A172 (cell line): Measurements from ENCODE around the gene MYOM1. TPM values are rescaled to one million over a fixed set of nuclear protein-coding genes. Genes with fewer than 3 reads are reported as not detected.

Source experiments
- DNase-seq: peaks from one replicate; pipeline ENCODE4 v3.0.0-alpha.2; 2015; ENCODE audit warnings: low spot score
- total RNA-seq: library from RNA; depleted of rRNA; stranded (reverse); fragments of >200 nt; shearing (Covaris generic); gene quantifications from 2 replicates; pipeline ENCODE4 v1.2.3, GENCODE V29; 2014

MYOM1 gene
- total RNA-seq, 1 experiment from 2014 or later = not detected

DNA sequence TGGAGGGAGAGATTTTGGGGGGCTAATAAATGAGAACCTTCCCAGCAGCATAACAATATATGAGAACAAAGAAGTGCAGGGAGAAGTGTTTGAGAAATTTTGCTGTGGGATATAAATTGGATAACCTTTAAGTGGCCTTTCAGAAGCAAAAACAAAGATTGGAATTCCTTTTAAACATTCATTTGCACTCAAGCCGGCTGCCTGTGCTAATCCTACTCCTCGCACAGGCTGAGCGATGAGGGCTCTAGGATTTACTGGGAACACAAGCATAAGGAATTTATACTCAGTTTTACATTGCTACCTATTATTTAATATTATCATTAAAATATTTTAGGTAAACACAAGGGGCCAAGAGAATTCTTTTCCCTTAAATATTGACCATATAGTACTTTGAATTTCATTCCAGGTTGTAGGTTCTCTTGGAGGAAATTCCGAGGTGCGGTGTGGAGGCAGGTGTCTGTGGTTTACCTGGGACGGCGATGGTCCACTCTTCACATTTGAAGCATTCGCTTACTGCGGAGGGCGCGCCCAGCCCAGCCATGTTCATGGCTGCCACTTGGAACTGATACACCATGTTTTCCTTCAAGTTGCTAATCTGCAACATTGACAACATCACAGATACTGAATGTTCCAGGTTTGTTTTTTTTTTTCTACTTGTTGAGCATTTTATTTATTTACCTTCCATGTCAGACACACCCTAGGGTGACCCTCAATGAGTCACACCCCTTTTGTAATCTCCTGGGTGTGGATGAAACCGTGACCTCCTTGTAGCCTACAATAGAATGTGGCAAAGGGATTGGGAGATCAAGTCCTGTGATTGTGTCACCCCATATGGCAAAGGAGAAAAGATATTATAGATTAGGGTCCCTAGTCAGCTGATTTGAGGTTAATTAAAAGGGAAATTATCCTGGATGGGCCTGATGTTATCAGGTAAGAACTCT, 100.1 kb downstream of the MYOM1 start:
- DNase-seq = no peak

DNA sequence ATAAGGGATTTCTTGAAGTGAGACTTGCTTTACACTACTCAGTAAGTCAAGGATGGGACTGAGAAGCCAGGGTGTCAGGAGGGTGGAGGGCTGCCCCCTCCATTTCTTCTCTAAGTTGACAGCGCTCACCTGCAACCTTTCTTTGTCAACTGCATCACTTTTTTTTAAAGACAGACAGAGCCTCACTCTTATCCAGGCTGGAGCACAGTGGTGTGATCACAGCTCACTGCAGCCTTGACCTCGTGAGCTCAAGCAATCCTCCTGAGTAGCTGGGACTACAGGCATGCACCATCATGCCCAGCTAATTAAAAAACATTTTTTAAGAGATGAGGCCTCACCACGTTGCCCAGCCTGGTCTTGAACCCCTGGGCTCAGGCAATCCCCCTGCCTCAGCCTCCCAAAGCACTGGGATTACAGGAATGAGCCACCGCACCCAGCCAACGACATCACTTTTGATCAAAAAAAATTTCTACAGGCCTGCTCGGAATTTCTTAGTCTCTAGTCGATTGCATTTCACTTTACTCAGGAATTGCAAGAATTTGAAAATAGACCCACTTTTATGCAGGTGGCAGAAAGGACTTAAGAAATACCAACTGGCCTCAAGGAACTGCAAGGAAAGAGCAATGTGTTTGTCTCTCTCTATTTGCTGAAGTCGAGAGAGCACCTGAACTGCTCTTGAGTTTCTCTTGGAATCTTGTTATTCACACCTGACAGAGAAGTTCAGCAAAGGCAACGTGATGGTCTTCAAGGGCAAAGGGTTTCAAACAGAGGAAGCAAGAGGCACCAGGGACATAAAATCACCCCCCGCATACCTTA, 101.4 kb downstream of the MYOM1 start:
- DNase-seq = no peak

DNA sequence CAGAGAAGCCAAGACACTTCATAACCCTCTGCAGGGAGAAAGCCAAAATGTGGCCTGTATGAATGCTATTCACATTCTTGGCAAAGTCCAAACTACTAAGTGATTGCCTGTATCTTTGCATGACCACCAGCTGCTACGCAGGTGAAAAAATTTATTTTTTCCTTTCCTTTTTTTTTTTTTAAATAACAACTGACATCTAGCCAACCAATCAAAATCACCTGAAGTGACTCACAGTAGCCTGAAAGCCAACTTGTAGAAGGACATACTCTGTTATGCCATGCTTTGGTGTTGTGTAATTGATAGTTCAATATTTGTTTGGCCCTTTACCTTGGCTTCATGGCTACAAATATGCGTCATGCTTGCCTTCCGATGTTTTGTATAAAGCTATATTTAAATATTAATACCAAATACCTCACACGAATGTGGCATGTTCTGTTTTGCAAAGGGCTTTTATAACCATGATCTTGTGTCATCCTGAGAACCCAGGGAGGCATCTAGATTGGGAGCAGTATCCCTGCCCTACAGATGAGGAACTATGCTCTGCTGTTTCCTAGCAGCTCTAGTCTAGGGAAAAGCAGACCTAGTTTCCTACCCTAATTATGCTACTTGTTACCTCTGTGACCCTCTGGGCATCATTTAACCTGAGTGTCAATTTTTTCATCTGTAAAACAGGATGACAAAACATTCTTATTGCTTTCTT, 102.1 kb downstream of the MYOM1 start:
- DNase-seq = no peak

DNA sequence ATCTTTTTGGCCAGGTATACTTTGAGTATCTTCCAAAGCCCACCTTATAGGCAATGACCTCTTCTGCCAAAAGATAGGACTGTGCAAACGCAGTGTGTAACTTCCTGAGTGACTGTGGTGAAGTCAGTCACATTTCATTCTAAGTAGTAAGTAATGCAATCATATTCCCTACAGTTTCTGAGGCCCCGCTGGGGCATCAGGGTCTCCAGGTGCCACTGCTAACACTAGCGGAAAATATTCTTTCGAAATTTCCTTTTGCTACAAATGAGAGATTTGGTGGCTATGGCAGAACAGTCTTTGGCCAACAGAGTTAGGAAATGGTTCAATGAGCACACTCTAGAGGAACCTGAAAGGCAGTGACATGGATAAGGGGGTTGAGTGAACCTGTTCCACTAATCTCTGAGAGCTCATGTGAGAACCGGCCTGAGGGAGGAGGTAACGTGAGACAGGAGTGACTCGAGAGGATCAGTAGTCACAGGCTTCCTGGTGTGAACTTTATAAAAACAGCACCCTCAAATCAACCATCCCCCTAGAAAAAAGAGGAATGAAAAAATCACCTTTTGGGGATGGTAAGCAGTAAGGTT, 104.2 kb downstream of the MYOM1 start:
- no peak for DNase-seq

DNA sequence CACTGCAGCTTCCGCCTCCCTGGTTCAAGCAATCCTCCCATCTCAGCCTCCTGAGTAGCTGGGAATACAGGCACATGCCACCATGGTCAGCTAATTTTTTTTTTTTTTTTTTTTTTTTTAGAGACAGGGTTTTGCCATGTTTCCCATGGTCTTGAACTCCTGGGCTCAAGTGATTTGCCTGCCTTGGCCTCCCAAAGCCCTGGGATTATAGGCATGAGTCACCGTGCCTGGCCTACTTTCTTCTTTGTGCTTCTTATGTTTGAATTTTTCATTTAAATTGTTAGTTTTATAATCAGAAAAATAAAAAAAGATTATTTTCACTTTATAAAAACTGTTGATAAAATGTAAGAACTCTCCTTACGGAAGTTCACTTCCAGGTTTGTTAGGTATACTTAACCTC, 105.3 kb downstream of the MYOM1 start:
- no peak for DNase-seq

DNA sequence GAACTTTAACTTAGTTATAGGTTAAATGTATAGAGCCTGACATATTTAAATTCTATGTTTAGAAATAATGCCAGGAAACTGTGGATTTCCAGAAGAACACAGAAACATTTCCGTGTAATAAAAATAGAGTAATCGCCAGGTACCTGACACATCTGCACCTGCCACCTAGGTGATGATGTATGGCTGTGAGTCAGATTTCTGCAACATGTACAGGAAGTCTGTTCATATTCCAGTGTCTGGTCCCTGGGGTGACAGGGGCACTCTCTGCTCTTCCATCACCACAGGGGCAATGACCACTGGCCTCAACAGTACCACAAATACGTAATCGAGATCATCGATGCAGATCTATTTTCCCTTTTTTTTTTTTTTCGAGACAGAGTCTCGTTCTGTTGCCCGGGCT, 105.7 kb downstream of the MYOM1 start:
- DNase-seq = no peak

DNA sequence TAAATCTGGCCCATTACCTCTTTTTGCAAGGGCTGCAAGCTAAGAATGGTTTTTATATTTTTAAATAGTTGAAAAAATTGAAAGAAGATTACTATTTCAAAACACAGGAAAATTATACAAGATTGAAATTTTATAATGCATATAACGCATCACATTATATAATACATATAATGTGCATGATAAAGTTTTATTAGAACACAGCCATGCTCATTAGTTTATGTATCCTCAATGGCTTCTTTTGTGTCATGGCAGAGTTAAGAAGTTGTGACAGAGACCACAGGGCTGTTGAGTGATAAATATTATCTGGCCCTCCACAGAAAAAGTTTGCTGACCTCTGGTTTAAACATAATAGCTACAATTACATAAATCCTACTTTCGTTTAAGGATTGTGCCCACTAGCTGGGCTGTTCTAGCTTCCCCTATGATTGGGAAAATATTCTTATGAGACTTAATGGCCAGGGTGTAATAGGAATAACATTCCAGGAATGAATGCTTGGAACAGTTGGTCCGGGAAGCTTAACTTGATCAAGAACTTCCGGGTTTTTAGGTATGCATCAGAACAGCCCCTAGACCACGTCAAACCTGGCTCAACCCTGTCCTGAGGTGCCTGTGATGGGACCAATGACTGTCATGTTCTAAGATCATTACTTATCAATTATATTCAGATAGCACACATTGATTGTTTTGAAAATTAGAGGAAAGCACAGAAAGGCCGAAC, 108.1 kb downstream of the MYOM1 start:
- no peak for DNase-seq

DNA sequence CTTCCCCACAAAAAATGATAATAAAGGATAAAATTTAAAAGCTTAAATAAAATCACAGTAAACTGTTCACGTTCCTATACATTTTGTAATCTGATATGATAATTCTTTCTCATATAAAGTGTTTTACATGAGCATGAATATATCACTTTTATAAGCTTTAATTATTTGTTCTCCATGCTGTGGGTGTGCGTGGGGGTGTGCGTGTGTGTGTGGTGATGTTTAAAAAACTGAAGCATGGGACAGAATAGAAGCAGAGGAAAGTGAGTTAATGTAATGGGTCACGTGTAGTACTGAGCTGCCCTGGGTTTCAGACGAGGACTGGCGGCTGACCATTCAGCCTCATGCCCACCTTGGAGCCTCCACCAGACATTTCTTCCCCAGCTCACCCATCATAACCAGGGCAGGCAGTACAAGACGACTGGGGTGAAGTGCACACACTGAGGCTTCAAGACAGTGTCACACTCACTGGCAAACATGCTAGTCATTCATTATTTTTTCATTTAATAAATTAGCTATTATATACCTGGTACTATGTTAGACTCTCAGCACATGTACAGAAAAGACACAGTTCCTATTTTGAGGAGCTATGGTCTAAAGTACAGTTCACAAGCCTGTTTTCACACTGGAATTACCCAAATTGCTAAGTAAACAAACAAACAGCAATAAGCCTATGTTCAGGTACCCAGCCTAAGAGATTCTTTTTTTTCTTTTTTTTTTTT, 109.6 kb downstream of the MYOM1 start:
- no peak for DNase-seq

DNA sequence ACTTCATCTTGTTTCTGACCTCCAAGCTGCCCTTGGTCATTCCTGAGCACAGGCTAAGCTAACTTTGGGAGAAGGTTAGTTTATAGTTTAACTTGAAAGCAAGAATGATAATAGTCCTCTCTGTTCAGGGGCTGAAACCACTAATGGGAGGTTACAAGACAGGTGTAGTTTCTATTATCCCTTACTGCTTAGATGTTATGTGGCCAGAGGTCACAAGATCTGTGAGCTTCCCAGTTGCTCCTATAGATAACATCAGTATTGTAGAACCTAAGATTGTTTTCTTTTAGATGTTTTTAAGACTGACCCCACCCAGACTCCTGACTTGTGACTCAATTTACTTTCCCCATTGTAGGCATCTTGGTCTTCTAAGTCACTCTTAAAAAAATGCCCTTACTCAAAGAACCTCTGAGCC, 112.0 kb downstream of the MYOM1 start:
- no peak for DNase-seq

DNA sequence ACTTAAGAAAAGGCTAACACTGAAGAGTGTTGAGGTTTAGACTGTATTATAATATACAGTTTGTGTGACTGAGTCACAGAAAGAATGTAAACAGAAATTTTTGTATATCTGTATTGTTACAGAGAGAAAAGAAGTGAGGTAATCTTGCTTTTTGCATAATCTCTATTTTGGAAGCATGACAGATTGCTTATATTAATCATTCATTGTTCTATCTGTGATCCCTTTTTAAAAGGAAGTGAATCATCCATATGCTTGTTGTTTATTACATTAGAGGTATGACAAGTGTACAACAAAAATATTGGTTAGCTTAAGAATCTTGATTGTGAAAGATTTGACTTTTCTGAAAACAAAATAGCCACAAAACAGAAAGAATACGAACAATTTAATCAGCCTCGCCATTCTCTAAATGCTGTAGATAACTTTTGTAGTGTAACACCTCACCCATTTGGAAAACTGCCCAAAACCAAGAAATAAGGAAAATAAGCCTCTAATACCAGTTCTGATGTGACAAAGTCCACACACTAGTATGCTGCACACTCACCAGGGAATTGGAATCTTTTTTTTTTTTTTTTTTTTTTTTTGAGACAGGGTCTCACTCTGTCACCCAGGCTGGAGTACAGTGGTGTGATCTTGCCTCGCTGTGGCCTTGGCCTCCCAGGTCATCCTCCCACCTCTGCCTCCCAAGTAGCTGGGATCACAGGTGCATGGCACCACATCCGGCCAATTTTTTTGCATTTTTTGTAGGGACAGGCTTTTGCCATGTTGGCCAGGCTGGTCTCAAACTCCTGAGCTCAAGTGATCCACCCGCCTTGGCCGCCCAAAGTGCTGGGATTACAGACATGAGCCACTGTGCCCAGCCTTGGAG, 115.3 kb downstream of the MYOM1 start:
- peak; percentile 26 for DNase-seq

DNA sequence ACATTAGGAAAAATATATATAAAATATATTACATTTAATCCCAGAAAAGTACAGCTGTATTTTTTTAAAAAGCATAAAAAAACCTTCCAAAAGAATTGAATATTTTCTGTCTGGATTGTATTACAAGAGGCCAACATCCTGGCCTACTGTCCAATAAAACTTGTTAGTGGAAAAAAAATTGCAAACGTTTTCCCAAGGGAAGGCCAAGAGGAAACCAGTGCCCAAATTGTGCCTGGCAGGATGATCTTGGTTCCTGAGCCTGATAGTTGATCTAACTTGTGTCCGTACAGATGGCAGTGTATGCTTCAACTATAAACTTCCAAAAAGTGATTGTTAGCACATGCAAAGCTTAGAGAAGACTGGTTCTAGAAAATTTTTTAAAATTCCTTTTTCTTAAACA, 116.2 kb downstream of the MYOM1 start:
- DNase-seq = no peak

DNA sequence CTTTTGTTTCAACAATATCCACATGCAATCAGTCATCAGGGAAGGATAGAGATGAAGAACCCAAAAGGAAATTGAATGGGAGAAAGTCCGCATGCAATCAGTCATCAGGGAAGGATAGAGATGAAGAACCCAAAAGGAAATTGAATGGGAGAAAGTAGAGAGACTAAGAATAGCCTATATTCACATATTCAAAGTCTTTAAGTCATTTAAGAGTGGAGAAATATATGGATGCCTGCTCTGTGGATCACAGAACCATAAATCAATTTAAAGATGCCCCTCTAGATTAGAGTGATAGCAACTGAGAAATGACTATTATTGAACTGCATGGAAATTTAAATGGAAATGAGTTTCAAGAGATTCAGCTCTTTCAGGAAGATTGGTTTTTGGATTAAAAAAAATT, 116.8 kb downstream of the MYOM1 start:
- DNase-seq = no peak

DNA sequence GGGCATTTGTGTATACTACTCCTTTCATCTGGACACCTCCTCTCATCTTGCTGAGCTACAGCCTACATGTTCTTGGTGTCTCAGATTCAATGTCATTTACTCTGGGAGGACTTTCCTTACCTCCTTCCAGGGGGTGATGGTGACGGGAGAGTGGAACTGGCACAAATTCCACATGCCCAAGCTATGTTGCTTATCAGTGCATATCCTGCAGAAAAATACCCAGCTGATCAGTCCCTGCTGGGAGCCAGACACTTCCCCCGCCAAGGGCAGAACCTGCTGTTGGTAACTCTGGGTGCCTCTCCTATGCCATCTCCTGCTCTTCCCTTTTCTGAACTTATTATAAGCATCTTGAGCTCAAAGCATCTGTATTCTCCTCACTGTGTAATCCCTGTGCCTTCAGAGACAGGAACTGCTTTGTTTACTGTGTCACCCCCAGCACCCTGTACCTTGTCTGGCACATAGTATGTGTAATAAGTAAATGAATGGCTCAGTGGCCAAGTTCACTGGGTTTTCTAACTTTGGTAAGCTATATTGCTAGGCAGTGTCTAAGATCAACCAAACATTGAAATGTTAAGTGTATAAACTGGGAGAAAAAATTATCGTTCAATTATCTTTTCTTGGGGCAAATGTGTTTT, 119.2 kb downstream of the MYOM1 start:
- DNase-seq = no peak

DNA sequence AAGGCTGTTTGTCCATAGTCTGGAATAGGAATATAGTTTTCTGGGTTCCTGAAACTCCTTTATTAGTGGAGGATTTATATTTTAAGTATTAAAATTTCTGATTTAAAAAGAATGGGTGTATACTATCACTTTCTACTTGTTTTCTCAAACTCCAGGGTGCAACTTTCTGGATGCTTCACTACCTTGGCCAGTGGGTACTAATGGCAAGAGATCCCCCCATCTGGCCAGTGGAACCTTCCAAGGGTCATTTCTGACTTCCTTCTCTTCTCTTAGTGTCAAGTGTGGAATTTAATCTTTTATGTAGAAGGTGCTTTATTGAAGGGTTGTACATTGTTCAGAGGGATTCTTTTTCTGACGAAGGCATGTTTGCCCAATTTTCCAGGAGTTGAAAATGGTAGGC, 120.4 kb downstream of the MYOM1 start:
- DNase-seq = no peak

DNA sequence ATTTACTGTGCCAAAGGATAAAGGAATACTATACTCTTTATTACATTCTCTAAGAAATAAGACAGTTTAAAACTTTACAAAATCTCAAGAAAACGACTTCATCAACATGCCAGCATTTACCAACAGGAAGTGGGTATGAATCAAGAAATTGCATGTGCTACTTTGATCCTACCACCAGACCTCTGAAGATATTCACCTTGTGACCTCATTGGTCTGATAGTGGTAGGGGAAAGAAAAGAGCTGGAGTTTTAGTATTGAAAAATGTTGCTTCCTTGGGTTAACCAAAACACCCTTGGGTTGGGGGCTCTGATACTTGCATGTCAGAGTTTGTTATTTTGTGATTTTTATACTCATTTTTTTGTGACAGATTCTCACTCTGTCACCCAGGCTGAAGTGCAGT, 122.7 kb downstream of the MYOM1 start:
- DNase-seq = no peak

DNA sequence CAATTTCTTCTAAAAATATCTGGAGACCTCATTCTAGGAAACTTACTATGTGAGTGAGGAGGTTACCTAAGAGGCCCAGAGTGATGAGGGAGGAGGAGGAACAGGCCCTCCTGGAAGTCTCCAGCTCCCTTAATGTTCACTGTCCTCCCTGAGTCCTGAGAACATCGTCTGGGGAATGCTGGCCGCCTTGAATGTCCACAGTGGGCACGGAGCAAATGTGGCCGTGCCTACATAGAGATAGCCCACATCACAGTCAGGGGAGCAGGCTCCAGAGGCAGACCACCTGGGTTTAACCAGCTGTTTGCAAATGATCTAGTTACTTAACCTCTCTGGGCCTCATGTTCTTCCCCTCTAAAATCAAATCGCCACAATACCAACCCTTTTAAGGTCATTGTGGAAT, 123.8 kb downstream of the MYOM1 start:
- DNase-seq = no peak

DNA sequence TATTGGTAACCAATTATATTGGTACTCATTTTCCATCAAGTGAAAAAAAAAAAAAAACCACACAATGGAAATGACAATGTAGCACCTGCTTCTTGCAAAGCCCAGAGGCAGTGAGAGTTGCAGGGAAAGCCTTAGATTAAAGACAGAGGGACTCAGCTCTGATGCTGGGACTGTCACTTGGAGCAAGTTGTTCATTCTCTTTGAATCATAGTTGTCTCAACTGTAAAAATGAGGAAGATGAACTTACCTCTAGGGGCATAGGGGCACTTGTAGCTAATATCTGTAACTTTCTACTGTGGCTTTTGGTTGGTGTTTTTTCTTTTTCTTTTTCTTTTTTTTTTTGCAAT, 125.5 kb downstream of the MYOM1 start:
- DNase-seq = no peak

DNA sequence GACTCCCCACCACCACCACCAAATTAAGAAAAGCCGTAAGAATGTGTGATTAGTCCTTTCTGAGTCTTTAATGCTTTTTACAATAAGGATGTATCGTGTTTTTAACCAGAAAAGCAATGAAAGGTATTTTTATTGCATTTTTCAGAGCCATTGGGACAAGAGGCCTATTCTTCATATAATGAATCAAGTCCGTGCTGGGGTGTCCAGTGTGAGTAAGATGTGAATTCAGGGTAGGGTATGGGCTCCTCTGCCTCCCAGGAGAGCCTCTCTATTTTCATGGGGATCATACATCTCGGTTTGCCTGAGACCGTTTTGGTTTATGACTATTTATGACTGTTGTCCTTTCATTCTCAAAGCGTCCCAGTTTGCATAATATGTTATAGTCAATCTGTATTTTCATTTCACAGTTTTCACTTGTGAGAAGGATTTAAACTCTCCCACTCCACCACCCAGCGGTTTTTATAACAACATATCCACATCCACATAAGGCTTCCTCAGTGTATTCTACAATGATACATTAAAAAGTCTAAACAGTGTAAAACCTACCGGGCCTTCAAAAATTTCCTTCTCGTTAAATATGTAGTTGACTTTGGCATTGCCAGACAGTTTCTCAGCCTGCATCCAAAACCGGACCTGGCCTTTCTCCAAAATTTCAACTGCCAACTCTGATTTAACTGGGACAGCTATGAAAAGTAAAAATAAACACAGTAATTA, 126.0 kb downstream of the MYOM1 start:
- DNase-seq = no peak

DNA sequence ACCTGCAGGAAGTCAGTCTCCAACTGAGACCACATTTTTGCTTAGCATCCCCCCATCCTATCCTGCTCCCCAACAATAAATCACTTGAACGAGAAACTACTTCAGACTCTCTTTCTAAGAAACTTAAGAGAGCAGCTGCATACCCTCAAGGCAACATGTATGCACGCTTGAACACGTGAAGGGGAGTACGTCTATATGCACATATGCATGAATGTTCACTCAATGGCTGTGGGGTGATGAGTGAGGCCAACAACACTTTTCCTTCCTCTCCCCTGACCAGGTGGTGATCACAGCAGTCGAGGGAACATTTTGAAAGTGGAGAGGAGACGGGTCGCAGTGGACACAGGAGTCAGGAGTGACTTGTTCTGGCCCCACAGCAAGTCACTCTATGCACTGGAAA, 127.0 kb downstream of the MYOM1 start:
- no peak for DNase-seq
